Activated T-cell treated with anti-CD3 and anti-CD28 coated beads, Interleukin-2, amount 50 U/mL, for 4 hours (primary cell): ENCODE measurements around the gene SMIM22. TPM values are rescaled to one million over a fixed set of nuclear protein-coding genes. Genes with fewer than 3 reads are reported as not detected.

Source experiments
- ATAC-seq, 2 donors: fragments of 200-7000 bp; cut with Tn5 transposase; one replicate each; pipeline ENCODE4 v1.10.0; 2021
- DNase-seq: peaks from one replicate; pipeline ENCODE4 v3.0.0-alpha.2; 2020
- H3K27me3 Mint-ChIP-seq: one replicate; pipeline ENCODE4 v1.8.0; 2021; ENCODE audit warnings: low read depth, mixed read lengths
- H3K36me3 Mint-ChIP-seq: one replicate; pipeline ENCODE4 v1.8.0; 2022; ENCODE audit warnings: mixed read lengths; ENCODE audit not compliant: insufficient read depth
- H3K4me1 Mint-ChIP-seq: one replicate; pipeline ENCODE4 v1.8.0; 2021; ENCODE audit warnings: low read depth, mixed read lengths
- H3K4me3 Mint-ChIP-seq: one replicate; pipeline ENCODE4 v1.8.0; 2021; ENCODE audit warnings: mild to moderate bottlenecking, moderate library complexity, mixed read lengths
- H3K9me3 Mint-ChIP-seq: one replicate; pipeline ENCODE4 v1.8.0; 2021; ENCODE audit warnings: mixed read lengths
- total RNA-seq, 3 donors: library from RNA; stranded (reverse); gene quantifications; one replicate each; pipeline ENCODE4 v1.2.1, GENCODE V29; 2021

The SMIM22 gene
- total RNA-seq, 3 donors from 2014 or later, result not detected

DNA sequence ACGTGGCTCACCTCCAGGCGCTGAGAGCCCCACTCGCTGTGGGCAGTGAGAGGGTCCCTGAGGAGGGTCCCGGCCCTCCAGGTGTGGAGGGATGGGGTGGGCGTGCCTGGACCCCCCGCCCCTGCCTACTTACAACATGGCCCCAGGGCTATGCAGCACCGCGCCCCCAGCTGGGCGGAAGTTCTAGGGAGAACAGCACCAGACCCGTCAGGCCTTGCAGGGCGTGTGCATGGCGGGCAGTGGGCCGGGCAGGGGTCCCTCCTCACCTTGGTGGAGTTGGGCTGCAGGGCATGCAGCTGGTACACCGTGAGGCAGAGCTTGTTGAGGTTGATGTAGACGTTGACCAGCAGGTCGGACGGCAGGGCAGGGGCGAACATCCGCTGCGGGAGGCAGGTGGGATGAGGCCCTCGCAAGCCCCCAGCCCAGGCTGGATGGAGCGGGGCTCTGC lies 2.7 kb downstream of the SMIM22 start:
- H3K4me3 Mint-ChIP-seq, result no peak overlapping the region
- peaks cover 9% of the 10 kb centered on the region for H3K4me1 Mint-ChIP-seq
- H3K9me3 Mint-ChIP-seq, result no peaks in the 10 kb centered on the region
- no peak for ATAC-seq
- H3K27me3 Mint-ChIP-seq, result no peaks in the 10 kb centered on the region
- no peak for DNase-seq
- no peaks in the 10 kb centered on the region for H3K36me3 Mint-ChIP-seq

DNA sequence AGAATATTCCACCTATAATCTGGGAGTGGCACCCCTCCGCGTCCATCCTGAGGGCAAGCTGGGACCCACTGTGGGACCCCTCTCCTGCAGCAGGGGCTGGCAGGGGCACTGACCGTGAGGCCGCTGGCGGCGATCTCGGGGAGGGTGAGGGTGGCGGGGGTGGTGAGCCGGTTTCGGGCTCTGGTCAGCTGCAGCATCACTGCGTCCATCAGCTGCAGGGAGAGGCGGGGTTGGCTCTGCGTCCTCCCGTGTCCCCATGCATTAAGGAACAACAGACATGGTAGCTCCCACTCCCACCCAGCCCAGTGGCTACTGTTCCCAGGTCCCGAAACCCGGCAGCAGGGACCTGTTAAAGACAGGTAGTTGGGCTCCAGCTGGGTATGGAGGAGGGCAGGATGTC lies 3.3 kb downstream of the SMIM22 start:
- no peaks in the 10 kb centered on the region for H3K36me3 Mint-ChIP-seq
- H3K9me3 Mint-ChIP-seq, result no peaks in the 10 kb centered on the region
- ATAC-seq (no peak), DNase-seq (no peak)
- peaks cover 11% of the 10 kb centered on the region for H3K4me1 Mint-ChIP-seq
- no peak overlapping the region for H3K4me3 Mint-ChIP-seq
- no peaks in the 10 kb centered on the region for H3K27me3 Mint-ChIP-seq

DNA sequence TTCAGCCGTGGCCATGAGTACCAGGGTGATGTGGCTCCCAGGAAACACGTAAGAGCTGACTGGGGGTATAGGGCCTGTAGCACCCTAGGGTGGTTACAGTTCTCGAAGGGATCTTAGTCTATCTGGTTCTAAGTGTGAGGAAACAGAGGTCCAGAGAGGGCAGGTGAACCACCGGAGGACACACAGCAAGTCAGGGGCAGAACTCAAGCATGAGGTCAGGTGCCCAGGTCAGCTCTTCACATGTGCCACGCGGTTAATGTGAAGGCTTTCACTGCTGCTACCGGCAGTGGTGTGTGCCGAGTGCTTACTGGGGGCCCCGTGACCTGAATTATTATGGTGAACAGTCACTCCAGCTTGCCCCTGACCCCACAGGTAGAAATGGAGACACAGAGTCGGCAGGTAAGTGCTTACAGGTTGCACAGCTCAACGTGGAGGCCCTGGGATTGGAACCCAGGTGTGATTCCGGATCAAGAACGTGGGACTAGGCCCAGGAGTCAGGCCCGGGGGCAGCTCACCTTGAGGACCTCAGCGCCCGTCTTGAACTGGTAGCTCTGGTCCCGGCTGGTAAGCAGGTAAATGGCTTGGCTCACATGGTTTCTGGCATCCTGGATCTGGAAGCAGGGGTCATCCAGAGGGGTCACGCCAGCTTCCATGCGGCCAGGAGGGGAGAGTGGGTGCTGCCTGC lies 4.1 kb downstream of the SMIM22 start:
- ATAC-seq, result no peak
- no peaks in the 10 kb centered on the region for H3K9me3 Mint-ChIP-seq
- H3K4me1 Mint-ChIP-seq, result peaks cover 14% of the 10 kb centered on the region
- H3K36me3 Mint-ChIP-seq, result no peaks in the 10 kb centered on the region
- DNase-seq, result no peak
- H3K4me3 Mint-ChIP-seq, result no peak overlapping the region
- no peaks in the 10 kb centered on the region for H3K27me3 Mint-ChIP-seq

DNA sequence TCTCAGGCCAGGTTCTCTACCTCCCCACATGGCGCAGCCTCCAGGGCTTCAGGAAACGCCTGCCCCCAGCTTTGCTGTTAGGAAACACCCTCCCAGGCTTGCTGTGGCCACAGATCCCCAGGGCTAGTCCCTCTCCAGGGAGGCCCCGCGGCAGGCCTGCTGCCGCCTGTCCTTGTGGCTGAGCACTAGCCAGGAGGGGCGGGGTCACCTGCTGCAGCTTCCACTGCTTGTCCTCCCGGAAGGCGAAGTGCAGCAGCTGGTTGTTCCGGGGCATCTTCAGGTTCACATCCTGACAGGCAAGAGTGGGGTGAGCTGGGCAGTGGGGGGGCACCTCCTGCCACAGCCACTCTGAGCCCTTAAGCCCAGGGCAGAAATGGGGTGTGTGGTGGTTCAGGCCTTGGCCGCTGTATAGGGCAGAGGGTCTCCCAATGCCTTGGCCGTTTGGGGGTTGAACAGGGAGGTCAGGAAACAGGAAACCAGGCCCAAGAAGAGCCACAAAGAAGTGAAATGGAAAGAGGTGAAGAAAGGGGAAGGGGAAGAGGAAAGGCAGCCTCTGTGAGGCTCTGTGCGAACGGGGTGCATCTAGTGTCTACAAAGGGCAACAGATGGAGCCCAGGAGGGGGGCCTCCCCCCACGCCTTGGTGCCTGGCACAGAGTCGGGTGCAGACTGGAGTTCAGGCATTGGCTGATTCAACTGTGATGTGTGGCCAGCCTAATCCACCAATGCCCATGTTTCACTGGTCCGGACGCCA lies 5.3 kb downstream of the SMIM22 start:
- Mint-ChIP-seq H3K4me1 (peaks cover 14% of the 10 kb centered on the region), H3K27me3 (no peaks in the 10 kb centered on the region), H3K36me3 (peaks cover 2% of the 10 kb centered on the region), H3K9me3 (no peaks in the 10 kb centered on the region), H3K4me3 (peak overlapping the region; percentile 42)
- ATAC-seq, result no peak
- no peak for DNase-seq

DNA sequence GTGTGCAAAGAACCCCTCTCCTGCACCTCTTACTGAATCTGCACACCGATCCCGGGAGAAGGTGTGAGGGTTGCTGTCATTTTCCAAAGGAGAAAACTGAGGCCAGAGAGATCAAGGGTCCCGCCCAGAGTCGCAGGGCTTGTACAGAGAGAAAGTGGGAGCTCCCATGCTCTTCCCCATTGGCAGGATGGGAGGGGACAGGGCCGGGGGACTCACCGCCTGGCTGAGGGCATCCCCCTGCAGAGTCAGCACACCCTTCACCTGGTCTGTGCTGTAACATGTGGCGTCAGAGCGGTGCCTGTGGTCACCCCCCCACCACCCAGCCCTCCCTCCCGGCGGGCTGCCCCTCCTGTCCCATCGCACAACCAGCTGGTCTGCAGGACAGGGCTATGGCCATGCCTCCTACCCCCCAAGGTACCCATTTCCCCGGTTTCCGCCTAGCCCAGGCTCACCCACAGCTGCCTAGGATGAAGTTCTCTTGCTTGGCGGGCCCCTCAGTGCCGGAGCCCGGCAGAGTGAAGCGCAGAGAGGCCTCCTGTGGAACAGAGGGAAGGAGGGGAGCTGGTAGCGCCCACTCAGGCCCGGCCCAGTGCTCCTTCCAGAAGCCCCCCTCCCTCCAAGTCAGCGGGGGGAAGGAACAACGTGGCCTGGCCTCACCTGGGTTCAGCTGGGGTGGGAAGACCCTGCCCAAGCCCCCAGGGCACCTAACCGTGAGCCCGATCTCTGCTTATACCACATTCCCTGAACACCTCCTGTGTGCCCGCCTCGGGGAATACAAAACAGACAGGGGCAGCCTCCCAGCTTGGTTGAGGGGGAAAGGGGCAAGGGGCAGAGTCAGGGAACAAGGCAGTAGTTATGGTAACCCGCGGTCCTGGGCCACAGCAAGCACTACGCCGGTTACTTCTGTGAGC lies 6.1 kb downstream of the SMIM22 start:
- H3K9me3 Mint-ChIP-seq, result no peaks in the 10 kb centered on the region
- H3K36me3 Mint-ChIP-seq, result peaks cover 4% of the 10 kb centered on the region
- peak overlapping the region; percentile 84 for H3K4me3 Mint-ChIP-seq
- peaks cover 14% of the 10 kb centered on the region for H3K4me1 Mint-ChIP-seq
- H3K27me3 Mint-ChIP-seq, result no peaks in the 10 kb centered on the region
- no peak for DNase-seq
- no peak for ATAC-seq

DNA sequence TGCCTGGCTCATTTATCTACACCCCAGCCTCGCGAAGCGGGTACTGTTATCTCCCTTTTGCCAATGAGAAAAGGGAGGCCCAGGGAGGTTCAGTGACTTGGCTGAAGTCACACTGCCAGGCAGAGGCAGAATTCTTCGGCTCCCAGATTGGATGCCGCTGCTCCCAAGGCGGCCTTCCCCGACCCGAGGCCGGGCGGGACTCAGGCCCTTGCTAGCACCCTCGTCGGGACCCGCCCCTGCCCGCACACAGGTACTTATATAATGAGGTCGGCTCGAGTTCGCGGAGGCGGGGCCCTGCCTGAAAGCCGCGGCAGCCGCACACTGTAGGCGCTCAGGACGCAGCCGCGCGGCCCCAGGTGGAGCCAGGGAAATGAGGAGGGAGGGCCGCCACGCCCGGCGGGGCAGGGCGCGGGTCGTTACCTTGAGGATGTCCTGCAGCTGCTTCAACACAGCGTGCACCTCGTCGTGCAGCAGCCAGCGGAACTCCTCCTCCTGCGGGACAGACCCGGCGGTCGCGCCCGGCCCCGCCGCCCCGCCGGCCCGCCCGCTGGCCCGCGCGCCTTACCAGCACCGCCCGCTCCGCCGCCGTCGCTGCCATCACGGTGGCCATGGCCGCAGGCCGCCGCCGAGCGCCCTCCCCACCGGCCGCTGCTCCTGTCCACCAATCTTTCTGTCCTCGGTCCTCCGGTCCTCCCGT lies 6.9 kb downstream of the SMIM22 start, which contains the start of gene ROGDI:
TSS of gene ROGDI (minus strand) at position 672 of the 697 bp plus-strand sequence. CDS start at position 610, 62 bp downstream.
- peaks cover 5% of the 10 kb centered on the region for H3K36me3 Mint-ChIP-seq
- DNase-seq, result peak; percentile 69
- no peaks in the 10 kb centered on the region for H3K9me3 Mint-ChIP-seq
- H3K4me1 Mint-ChIP-seq, result peaks cover 14% of the 10 kb centered on the region
- ATAC-seq, result peak; percentile 69 to 70
- no peaks in the 10 kb centered on the region for H3K27me3 Mint-ChIP-seq
- peak within 1 kb of the TSS; percentile 84 for H3K4me3 Mint-ChIP-seq

DNA sequence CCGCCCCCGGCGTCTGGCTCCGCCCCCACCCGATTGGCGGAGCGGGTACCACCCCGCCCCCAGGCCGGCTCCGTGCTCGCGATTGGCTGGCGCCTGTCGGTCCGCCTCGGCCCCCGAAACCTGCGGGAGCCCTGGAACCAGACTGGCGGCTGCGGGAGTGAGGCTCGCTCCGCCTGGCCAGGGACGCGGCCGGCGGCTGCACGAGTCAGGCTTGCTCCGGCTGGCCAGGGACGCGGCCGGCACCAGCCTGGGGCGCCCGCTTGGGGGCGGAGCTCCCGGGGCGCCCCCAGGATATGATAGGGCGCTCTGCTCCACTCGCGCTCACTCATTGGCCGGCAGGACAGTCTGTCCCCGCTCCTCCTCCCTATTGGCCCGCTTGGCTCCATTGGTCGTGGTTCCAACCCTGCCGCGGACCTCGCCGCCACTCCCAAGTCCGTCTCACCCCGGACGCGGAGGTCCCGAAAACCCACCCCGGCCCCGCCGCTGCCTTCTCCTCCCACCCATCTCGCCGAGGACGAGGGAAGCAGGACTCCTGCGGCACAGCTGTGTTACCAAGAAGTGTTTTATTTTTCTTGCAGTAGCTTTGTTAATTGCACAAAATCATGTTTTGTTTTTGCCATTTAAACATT lies 7.6 kb downstream of the SMIM22 start:
- ATAC-seq, result peak; percentile 95 to 96
- peaks cover 14% of the 10 kb centered on the region for H3K4me1 Mint-ChIP-seq
- H3K27me3 Mint-ChIP-seq, result no peaks in the 10 kb centered on the region
- peak overlapping the region; percentile 78 for H3K4me3 Mint-ChIP-seq
- no peaks in the 10 kb centered on the region for H3K9me3 Mint-ChIP-seq
- peak; percentile 84 for DNase-seq
- peaks cover 11% of the 10 kb centered on the region for H3K36me3 Mint-ChIP-seq

DNA sequence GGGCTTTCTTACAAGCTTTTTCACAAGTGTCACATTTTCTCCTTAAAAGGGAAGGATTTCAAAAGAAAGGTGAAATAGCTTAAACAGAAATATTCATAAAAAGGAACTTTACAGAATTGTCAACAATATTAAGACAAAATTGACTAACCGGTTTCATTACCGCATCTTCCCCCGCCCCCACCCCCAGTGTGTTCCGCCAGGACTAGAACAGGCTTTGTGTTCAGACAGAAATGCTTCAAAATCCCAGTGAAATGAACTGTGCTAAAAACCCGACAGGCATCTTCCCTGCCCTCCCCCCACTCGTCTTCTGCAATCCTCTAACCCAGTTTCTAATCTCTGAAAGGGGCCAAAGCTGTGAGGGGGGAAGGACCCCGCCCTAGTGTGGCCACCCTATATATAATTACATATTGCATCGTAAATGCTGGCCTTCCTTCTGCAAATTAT lies 8.3 kb downstream of the SMIM22 start:
- H3K4me1 Mint-ChIP-seq, result peaks cover 14% of the 10 kb centered on the region
- H3K27me3 Mint-ChIP-seq, result no peaks in the 10 kb centered on the region
- H3K9me3 Mint-ChIP-seq, result no peaks in the 10 kb centered on the region
- peaks cover 11% of the 10 kb centered on the region for H3K36me3 Mint-ChIP-seq
- ATAC-seq, result no peak
- DNase-seq, result no peak
- H3K4me3 Mint-ChIP-seq, result peak overlapping the region; percentile 78

DNA sequence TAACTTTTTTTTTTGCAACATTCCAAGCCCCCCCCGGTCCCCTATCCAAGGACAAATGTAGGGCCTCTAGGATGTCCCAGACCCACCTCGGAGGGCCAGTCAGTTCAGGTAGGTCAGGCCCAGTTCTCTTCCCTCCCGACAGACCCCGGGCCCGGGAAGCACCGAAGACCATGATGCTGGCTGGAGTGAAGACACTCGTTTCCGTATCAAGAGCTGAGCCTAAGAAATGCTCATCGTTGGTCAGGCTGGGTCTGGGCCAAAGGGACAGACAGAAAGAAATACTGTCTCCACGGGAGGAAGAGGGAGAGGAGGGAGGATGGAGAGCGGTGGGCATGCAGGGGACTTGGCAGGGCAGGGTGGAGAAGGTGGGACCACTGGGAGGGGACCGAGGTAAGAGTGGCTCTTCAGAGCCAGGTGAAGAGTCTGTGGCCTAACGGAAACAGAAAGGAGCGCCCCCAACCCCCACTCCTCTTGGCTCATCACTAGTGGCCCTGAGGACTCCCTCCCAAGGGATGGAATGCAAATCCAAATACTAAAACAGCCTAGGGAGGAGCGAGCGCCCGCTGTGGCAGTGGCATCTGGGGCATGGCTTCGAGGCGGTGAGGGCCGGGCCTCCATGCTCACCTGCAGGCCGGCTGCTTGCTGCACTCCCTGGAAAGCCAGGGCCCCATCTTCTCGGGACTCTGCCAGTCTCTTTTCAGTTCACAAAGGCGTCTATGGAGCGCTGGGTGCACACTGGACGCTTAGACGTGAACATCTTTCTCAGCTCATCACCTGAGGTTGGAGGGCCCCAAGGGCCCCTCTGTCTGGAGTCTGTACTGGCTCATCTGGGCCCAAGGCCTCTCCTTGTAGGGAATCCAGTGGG lies 9.0 kb downstream of the SMIM22 start:
- Mint-ChIP-seq H3K9me3 (no peaks in the 10 kb centered on the region), H3K36me3 (peaks cover 11% of the 10 kb centered on the region), H3K27me3 (no peaks in the 10 kb centered on the region), H3K4me3 (peak overlapping the region; percentile 49), H3K4me1 (peaks cover 14% of the 10 kb centered on the region)
- no peak for DNase-seq
- no peak for ATAC-seq

DNA sequence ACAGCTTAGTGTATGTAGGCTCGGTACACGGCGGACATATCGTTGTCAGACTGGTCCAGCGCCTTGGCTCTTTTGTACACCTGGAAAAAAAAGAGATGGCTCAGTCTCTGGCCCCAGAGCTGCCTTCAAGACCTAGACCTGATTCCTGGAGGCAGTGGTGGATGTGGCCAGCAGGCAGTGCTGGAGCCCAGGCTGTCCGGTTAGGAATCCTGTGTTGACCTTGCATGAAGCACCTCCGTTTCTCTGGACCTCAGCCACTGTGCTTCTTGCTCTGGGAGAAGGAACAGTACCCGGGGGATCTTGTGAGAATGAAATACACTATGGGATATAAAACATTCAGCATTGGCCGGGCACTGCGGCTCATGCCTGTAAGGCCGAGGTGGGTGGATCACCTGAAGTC lies 10.1 kb downstream of the SMIM22 start:
- H3K27me3 Mint-ChIP-seq, result no peaks in the 10 kb centered on the region
- H3K36me3 Mint-ChIP-seq, result peaks cover 14% of the 10 kb centered on the region
- H3K9me3 Mint-ChIP-seq, result no peaks in the 10 kb centered on the region
- no peak for ATAC-seq
- H3K4me3 Mint-ChIP-seq, result no peak overlapping the region
- H3K4me1 Mint-ChIP-seq, result peaks cover 14% of the 10 kb centered on the region
- DNase-seq, result no peak

DNA sequence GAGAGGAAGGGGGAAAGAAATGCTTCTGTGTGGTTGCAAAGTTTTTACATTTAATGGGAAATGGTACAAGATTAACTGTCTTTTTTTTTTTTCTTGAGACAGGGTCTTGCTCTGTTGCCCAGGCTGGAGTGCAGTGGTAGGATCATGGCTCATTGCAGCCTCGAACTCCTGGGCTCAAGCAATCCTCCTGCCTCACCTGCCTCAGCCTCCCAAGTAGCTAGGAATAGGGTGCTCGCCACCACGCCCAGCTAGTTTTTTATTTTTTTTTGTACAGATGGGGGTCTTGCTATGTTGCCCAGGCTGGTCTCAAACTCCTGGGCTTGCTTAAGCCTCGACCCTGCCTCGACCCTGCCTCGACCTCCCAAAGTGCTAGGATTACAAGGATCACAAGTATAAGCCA lies 11.1 kb downstream of the SMIM22 start:
- ATAC-seq (no peak), DNase-seq (no peak)
- peaks cover 8% of the 10 kb centered on the region for H3K4me1 Mint-ChIP-seq
- no peaks in the 10 kb centered on the region for H3K27me3 Mint-ChIP-seq
- peaks cover 21% of the 10 kb centered on the region for H3K36me3 Mint-ChIP-seq
- H3K9me3 Mint-ChIP-seq, result no peaks in the 10 kb centered on the region
- no peak overlapping the region for H3K4me3 Mint-ChIP-seq

DNA sequence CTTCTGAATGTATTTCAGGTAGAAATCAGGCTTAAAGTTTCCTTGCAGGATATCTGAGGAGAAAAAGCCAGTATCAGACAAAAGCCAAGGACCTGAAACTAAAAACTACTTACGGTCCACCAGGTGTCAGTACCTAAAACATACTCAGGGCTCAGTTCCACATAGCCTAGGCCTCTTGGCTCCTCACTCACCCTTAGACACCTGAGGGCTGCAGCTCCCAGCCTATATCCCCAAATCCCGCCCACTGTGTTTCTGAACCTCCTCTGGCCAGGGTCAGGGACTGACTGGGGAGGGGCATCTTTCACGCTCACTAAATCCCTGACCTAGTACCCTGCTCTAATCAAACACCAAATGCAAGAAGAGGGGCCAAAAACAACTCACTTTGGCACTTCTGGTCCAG lies 16.1 kb downstream of the SMIM22 start:
- ATAC-seq (no peak), DNase-seq (no peak)
- H3K27me3 Mint-ChIP-seq, result no peaks in the 10 kb centered on the region
- H3K4me3 Mint-ChIP-seq, result no peak overlapping the region
- no peaks in the 10 kb centered on the region for H3K9me3 Mint-ChIP-seq
- peaks cover 41% of the 10 kb centered on the region for H3K36me3 Mint-ChIP-seq
- H3K4me1 Mint-ChIP-seq, result no peaks in the 10 kb centered on the region

DNA sequence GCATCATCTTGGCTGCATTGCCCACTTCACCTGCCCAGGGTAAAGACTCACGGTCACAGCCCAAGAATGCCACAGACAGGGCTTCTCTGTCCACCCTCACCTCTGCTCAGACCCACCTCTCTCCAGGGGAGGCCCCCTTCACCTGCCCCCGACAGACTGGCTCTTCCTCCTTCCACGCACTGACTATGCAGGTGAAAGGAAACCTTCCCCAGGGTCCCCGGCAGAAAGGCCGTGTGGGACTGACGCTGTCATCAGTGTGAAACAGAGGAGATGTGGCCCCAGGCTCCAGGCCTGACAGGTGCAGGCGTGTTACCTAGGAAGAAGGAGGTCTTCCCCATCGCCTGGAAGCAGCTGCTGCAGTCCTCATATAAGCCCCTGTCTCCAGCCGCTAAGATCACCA lies 16.6 kb downstream of the SMIM22 start:
- Mint-ChIP-seq H3K4me1 (no peaks in the 10 kb centered on the region), H3K27me3 (no peaks in the 10 kb centered on the region), H3K4me3 (no peak overlapping the region), H3K9me3 (no peaks in the 10 kb centered on the region), H3K36me3 (peaks cover 43% of the 10 kb centered on the region)
- no peak for DNase-seq
- no peak for ATAC-seq
